SK-N-SH treated with all-trans-retinoic acid at 6 μM for 48 hours (cell line): ENCODE measurements around the gene ABHD2.

Source experiments
- BACH2 ChIP-seq: fragments of 250-450 bp; sonication (Bioruptor Pico); IDR thresholded peaks from 2 replicates; pipeline ENCODE4 v1.9.0; 2021; ENCODE audit warnings: mild to moderate bottlenecking, borderline replicate concordance
- OSR1 ChIP-seq: fragments of 250-450 bp; sonication (Bioruptor Pico); IDR thresholded peaks from 2 replicates; pipeline ENCODE4 v1.8.0; 2022; ENCODE audit warnings: moderate library complexity, mild to moderate bottlenecking, inconsistent platforms
- ZFP3 ChIP-seq: fragments of 250-450 bp; sonication (Bioruptor Pico); IDR thresholded peaks from 2 replicates; pipeline ENCODE4 v1.5.0; 2020; ENCODE audit warnings: mild to moderate bottlenecking, moderate library complexity
- TF ChIP-seq, protein P1 (sequence below): fragments of 250-450 bp; sonication (Bioruptor Pico); IDR thresholded peaks from 2 replicates; pipeline ENCODE4 v1.8.0; 2020; ENCODE audit warnings: mild to moderate bottlenecking, moderate library complexity, borderline replicate concordance

DNA sequence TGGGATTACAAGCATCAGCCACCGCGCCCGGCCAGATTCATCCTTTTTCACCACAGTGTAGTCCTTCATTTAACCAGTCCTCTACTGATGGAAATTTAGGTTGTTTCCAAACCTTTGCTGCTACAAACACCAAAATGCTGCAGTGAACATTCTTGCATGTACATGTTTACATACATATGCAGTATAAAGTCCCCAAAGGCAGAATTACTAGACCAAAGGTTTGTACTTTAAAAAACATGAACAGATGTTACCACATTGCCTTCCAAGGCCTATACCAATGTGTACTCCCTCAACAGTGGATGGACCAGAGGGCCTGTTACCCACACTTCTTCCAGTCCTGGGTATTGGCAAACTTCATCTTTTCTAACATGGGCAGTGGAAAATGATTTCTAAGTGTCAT lies 82.1 kb downstream of the ABHD2 start:
- TF ChIP-seq, protein P1, sequence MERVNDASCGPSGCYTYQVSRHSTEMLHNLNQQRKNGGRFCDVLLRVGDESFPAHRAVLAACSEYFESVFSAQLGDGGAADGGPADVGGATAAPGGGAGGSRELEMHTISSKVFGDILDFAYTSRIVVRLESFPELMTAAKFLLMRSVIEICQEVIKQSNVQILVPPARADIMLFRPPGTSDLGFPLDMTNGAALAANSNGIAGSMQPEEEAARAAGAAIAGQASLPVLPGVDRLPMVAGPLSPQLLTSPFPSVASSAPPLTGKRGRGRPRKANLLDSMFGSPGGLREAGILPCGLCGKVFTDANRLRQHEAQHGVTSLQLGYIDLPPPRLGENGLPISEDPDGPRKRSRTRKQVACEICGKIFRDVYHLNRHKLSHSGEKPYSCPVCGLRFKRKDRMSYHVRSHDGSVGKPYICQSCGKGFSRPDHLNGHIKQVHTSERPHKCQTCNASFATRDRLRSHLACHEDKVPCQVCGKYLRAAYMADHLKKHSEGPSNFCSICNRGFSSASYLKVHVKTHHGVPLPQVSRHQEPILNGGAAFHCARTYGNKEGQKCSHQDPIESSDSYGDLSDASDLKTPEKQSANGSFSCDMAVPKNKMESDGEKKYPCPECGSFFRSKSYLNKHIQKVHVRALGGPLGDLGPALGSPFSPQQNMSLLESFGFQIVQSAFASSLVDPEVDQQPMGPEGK (CRISPR knock-in tag) = no peak
- TF ChIP-seq OSR1 = no peak
- no peak for TF ChIP-seq BACH2 (CRISPR knock-in tag)
- no peak for TF ChIP-seq ZFP3 (CRISPR knock-in tag)
